Brain microvascular endothelial cell (primary cell): ENCODE data around the gene GBX2.

ENCODE experiments used
- DNase-seq: peaks from one replicate; pipeline ENCODE4 v3.0.0-alpha.2; 2020
- H3K27ac ChIP-seq: fragments of 250-450 bp; sonication (Bioruptor Pico); 2 replicates; pipeline ENCODE4 v1.5.1; 2020; ENCODE audit warnings: mild to moderate bottlenecking, moderate library complexity
- H3K27me3 ChIP-seq: fragments of 250-450 bp; sonication (Bioruptor Pico); replicated peaks from 2 replicates; pipeline ENCODE4 v1.5.1; 2020; ENCODE audit warnings: mild to moderate bottlenecking
- H3K36me3 ChIP-seq: fragments of 250-450 bp; sonication (Bioruptor Pico); replicated peaks from 2 replicates; pipeline ENCODE4 v1.5.1; 2020; ENCODE audit warnings: mild to moderate bottlenecking
- H3K4me3 ChIP-seq: 2 replicates; pipeline ENCODE4 v1.5.1; 2011; ENCODE audit warnings: low read depth, mild to moderate bottlenecking, control low read depth, low read length, moderate library complexity
- CTCF ChIP-seq: IDR thresholded peaks from 2 replicates; pipeline ENCODE4 v1.5.1; 2011; ENCODE audit warnings: low read depth, mild to moderate bottlenecking, moderate library complexity, low read length, control low read depth, inconsistent platforms; ENCODE audit errors: missing control alignments
- in situ Hi-C: cut with HindIII; loops from 2 replicates; pipeline ENCODE4 v1.10.0; 2017; ENCODE audit warnings: low sequenced_read_pairs, low pct_ligation_motif_present

GBX2 gene

GRCh38 chr2:236130349-236130998, 37.7 kb downstream of the GBX2 start:
- TF ChIP-seq CTCF: no peak
- Histone ChIP-seq H3K4me3 (no peak overlapping the region), H3K27ac (no peak overlapping the region), H3K27me3 (no peaks in the 10 kb centered on the region), H3K36me3 (no peaks in the 10 kb centered on the region)
- DNase-seq: no peak
- in situ Hi-C loops: no loop called here

GRCh38 chr2:236129935-236130334, 38.3 kb downstream of the GBX2 start:
- DNase-seq: no peak
- H3K36me3 ChIP-seq: no peaks in the 10 kb centered on the region
- in situ Hi-C loops: no loop called here
- no peaks in the 10 kb centered on the region for H3K27me3 ChIP-seq
- H3K4me3 ChIP-seq: no peak overlapping the region
- H3K27ac ChIP-seq: no peak overlapping the region
- no peak for TF ChIP-seq CTCF

- Histone ChIP-seq H3K36me3 (no peaks in the 10 kb centered on the region), H3K4me3 (no peak overlapping the region), H3K27ac (no peak overlapping the region), H3K27me3 (no peaks in the 10 kb centered on the region)
- in situ Hi-C loops: no loop called here
- no peak for TF ChIP-seq CTCF
- DNase-seq: no peak
Observed at GRCh38 chr2:236128321-236128720, 39.9 kb downstream of the GBX2 start.

- DNase-seq: no peak
- no peaks in the 10 kb centered on the region for H3K36me3 ChIP-seq
- H3K27ac ChIP-seq: no peak overlapping the region
- in situ Hi-C loops: no loop called here
- no peaks in the 10 kb centered on the region for H3K27me3 ChIP-seq
- TF ChIP-seq CTCF: no peak
- no peak overlapping the region for H3K4me3 ChIP-seq
Observed at GRCh38 chr2:236127010-236127409, 41.2 kb downstream of the GBX2 start.

GRCh38 chr2:236125541-236125940, 42.6 kb downstream of the GBX2 start:
- no peak overlapping the region for H3K4me3 ChIP-seq
- no peaks in the 10 kb centered on the region for H3K36me3 ChIP-seq
- in situ Hi-C loops: no loop called here
- H3K27ac ChIP-seq: no peak overlapping the region
- H3K27me3 ChIP-seq: no peaks in the 10 kb centered on the region
- no peak for DNase-seq
- no peak for TF ChIP-seq CTCF
